ENCODE measurements around the gene ADCY4.
A peak's percentile ranks its signal among the peaks of the same experiment; 100 is the strongest.

The ADCY4 gene

DNA sequence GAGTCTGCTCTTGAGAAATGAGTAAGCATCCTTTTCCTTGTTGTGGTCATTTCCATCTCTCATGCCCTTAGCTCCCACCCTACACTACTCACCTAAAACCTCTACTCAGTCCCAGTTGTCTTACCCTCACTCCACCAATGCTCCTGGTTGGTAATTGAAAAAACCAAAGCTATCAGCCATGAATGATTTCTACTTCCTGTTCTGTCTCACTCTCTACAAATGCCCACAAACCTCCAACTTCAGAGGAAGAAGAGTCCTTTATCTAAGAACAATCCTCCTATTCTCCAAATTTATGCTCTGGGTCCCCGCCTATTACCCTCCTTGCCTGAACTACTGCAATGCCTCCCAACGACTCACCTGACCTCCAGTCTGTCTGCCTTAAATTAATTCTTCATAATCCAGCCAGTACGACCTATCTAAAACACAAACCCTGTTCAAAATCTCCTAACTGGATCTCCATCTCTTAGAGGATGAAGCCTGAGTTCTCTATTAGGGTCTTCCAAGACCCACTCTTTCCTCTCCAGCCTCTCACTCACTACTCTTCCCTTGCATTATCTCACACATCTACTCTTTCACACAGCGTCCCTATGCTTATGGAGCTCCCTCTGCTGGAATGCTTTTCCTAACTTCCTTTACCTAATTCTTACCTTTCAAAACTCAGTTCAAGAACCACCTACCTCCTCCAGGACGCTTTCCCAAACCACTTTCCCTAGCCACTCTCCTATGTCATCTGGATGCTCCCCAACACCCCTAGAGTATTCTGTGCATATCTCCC is 37.5 kb downstream of the ADCY4 start:
- Histone ChIP-seq H3K4me2 (ENCODE audit: insufficient read depth, low read length, poor library complexity, severe bottlenecking) (no peak overlapping the region), H4K8ac (ENCODE audit: low read depth, low read length) (no peak overlapping the region), H3K36me3 (replicated peaks in 1 of 2; ENCODE audit: control insufficient read depth in 2 of 2, insufficient read depth in 2 of 2, low read length in 2 of 2) (peaks cover 20 to 44% of the 10 kb centered on the region in 2 donors), H2BK120ac (ENCODE audit: low read depth, low read length) (no peak overlapping the region), H3K27me3 (ENCODE audit: control insufficient read depth in 3 of 3, insufficient read depth in 3 of 3, low read depth in 1 of 3, low read length in 3 of 3) (no peaks in the 10 kb centered on the region), H4K91ac (ENCODE audit: low read depth, low read length, poor library complexity) (no peak overlapping the region), H2AK5ac (ENCODE audit: low read depth, low read length) (no peak overlapping the region), H3K23ac (ENCODE audit: low read depth, low read length, poor library complexity) (no peak overlapping the region), H3K4me1 (ENCODE audit: control insufficient read depth in 2 of 2, insufficient read depth in 1 of 2, low read depth in 1 of 2, low read length in 2 of 2) (peaks cover 9 to 11% of the 10 kb centered on the region in 2 donors), H3K79me1 (ENCODE audit: low read depth, low read length) (peaks cover 7% of the 10 kb centered on the region), H3K27ac (replicated peaks; ENCODE audit: low read length) (no peak overlapping the region), H3K4ac (ENCODE audit: low read length) (no peak overlapping the region), H2AFZ (ENCODE audit: low read length) (no peak overlapping the region), H2BK5ac (ENCODE audit: low read length) (no peak overlapping the region), H3K9me3 (replicated peaks in 1 of 2; ENCODE audit: control insufficient read depth in 2 of 2, insufficient read depth in 1 of 2, low read depth in 1 of 2, low read length in 2 of 2) (no peaks in the 10 kb centered on the region), H3K18ac (ENCODE audit: low read length) (no peak overlapping the region), H3K14ac (ENCODE audit: low read length) (no peak overlapping the region), H3K9ac (ENCODE audit: low read depth, low read length, poor library complexity) (no peak overlapping the region), H2BK15ac (ENCODE audit: low read length) (no peak overlapping the region), H3K4me3 (ENCODE audit: low read length in 2 of 2) (no peak overlapping the region), H2BK12ac (ENCODE audit: low read length) (no peak overlapping the region)
- DNase-seq (ENCODE audit: low spot score), result no peak
- WGBS, 2 donors (ENCODE audit: extremely low coverage in 2 of 2, insufficient read length in 2 of 2, insufficient replicate concordance in 1 of 2), result no CpG with 5 or more reads among the region's 5 CpGs

DNA sequence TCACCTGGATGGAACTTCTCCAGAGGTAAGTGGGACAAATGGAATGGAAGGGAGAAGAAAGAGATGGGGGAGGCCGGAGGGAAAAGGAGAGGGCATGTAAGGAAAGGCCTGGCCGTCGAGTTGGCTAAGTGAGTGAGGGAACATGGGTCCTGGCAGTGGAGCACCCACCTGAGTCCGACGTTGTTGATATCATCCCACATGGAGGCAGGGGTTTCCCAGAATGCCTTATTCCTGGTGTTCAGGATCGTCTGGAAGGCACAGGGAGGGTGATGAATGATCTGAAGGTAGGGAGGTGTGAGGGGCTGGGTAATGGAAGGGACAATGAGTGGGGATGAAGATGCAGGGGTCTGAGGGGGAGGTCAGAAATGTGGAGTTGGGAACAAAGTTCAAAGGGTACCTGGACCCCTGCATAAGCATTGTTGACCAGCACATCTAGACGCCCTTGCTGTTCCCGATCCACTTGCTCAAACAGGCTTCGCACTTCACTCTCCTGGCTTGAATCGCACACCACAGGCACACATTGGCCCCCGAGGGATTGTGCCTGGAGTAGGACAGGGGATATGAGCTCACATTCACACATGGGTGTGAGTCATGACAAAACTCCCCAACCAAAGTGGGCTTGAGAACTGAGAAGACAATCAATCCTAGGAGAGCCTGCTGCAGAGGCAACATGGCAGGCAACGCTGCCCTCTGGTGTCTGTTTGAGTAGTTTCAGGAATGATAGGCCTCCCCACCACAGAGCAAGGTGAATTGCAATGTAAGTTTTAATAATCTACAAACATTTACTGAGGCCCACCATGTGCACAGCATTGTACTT is 38.3 kb downstream of the ADCY4 start:
- Histone ChIP-seq H2BK12ac (ENCODE audit: low read length) (no peak overlapping the region), H3K9ac (ENCODE audit: low read depth, low read length, poor library complexity) (no peak overlapping the region), H3K4me1 (ENCODE audit: control insufficient read depth in 2 of 2, insufficient read depth in 1 of 2, low read depth in 1 of 2, low read length in 2 of 2) (peaks cover 9 to 11% of the 10 kb centered on the region in 2 donors), H3K27ac (replicated peaks; ENCODE audit: low read length) (no peak overlapping the region), H2BK15ac (ENCODE audit: low read length) (no peak overlapping the region), H3K23ac (ENCODE audit: low read depth, low read length, poor library complexity) (no peak overlapping the region), H3K14ac (ENCODE audit: low read length) (no peak overlapping the region), H2BK5ac (ENCODE audit: low read length) (no peak overlapping the region), H3K4me3 (ENCODE audit: low read length in 2 of 2) (peak overlapping the region in 1 of 2 donors; percentile 43), H3K9me3 (replicated peaks in 1 of 2; ENCODE audit: control insufficient read depth in 2 of 2, insufficient read depth in 1 of 2, low read depth in 1 of 2, low read length in 2 of 2) (no peaks in the 10 kb centered on the region), H4K8ac (ENCODE audit: low read depth, low read length) (peak overlapping the region; percentile 5), H2BK120ac (ENCODE audit: low read depth, low read length) (no peak overlapping the region), H4K91ac (ENCODE audit: low read depth, low read length, poor library complexity) (no peak overlapping the region), H3K4ac (ENCODE audit: low read length) (no peak overlapping the region), H2AK5ac (ENCODE audit: low read depth, low read length) (no peak overlapping the region), H2AFZ (ENCODE audit: low read length) (no peak overlapping the region), H3K18ac (ENCODE audit: low read length) (no peak overlapping the region), H3K27me3 (ENCODE audit: control insufficient read depth in 3 of 3, insufficient read depth in 3 of 3, low read depth in 1 of 3, low read length in 3 of 3) (no peaks in the 10 kb centered on the region), H3K36me3 (replicated peaks in 1 of 2; ENCODE audit: control insufficient read depth in 2 of 2, insufficient read depth in 2 of 2, low read length in 2 of 2) (peaks cover 15 to 44% of the 10 kb centered on the region in 2 donors), H3K79me1 (ENCODE audit: low read depth, low read length) (peaks cover 7% of the 10 kb centered on the region), H3K4me2 (ENCODE audit: insufficient read depth, low read length, poor library complexity, severe bottlenecking) (no peak overlapping the region)
- DNase-seq (ENCODE audit: low spot score), result peak; percentile 40
- WGBS, 2 donors (ENCODE audit: extremely low coverage in 2 of 2, insufficient read length in 2 of 2, insufficient replicate concordance in 1 of 2), result no CpG with 5 or more reads among the region's 12 CpGs

DNA sequence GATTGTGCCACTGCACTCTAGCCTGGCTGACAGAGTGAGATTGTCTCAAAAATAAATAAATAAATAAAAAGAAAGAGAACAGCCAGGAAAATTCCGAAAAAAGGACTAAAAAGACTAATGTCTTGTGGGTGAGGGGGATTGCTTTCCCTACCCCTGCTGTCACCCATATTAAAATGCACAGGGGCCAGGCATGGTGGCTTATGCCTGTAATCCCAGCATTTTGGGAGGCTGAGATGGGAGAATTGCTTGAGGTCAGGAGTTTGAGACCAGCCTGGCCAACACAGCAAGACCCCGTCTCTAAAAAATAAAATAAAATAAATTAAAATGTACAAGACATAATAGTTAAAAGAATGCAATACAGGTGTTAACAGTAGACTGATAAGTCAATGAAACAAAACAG is 41.3 kb downstream of the ADCY4 start:
- Histone ChIP-seq H4K8ac (ENCODE audit: low read depth, low read length) (no peak overlapping the region), H2AK5ac (ENCODE audit: low read depth, low read length) (no peak overlapping the region), H3K18ac (ENCODE audit: low read length) (no peak overlapping the region), H2AFZ (ENCODE audit: low read length) (no peak overlapping the region), H2BK15ac (ENCODE audit: low read length) (no peak overlapping the region), H3K23ac (ENCODE audit: low read depth, low read length, poor library complexity) (no peak overlapping the region), H3K4me1 (ENCODE audit: control insufficient read depth in 2 of 2, insufficient read depth in 1 of 2, low read depth in 1 of 2, low read length in 2 of 2) (peaks cover 0 to 1% of the 10 kb centered on the region in 2 donors), H3K9me3 (replicated peaks in 1 of 2; ENCODE audit: control insufficient read depth in 2 of 2, insufficient read depth in 1 of 2, low read depth in 1 of 2, low read length in 2 of 2) (no peaks in the 10 kb centered on the region), H3K27me3 (ENCODE audit: control insufficient read depth in 3 of 3, insufficient read depth in 3 of 3, low read depth in 1 of 3, low read length in 3 of 3) (no peaks in the 10 kb centered on the region), H4K91ac (ENCODE audit: low read depth, low read length, poor library complexity) (no peak overlapping the region), H3K79me1 (ENCODE audit: low read depth, low read length) (no peaks in the 10 kb centered on the region), H2BK120ac (ENCODE audit: low read depth, low read length) (no peak overlapping the region), H2BK12ac (ENCODE audit: low read length) (no peak overlapping the region), H3K9ac (ENCODE audit: low read depth, low read length, poor library complexity) (no peak overlapping the region), H3K14ac (ENCODE audit: low read length) (no peak overlapping the region), H3K36me3 (replicated peaks in 1 of 2; ENCODE audit: control insufficient read depth in 2 of 2, insufficient read depth in 2 of 2, low read length in 2 of 2) (peaks cover 25 to 56% of the 10 kb centered on the region in 2 donors), H3K4me3 (ENCODE audit: low read length in 2 of 2) (no peak overlapping the region), H2BK5ac (ENCODE audit: low read length) (no peak overlapping the region), H3K4me2 (ENCODE audit: insufficient read depth, low read length, poor library complexity, severe bottlenecking) (no peak overlapping the region), H3K4ac (ENCODE audit: low read length) (no peak overlapping the region), H3K27ac (replicated peaks; ENCODE audit: low read length) (no peak overlapping the region)
- DNase-seq (ENCODE audit: low spot score), result no peak
- no CpG with 5 or more reads among the region's 2 CpGs for WGBS, 2 donors (ENCODE audit: extremely low coverage in 2 of 2, insufficient read length in 2 of 2, insufficient replicate concordance in 1 of 2)
